IPS-20b (cell line): ENCODE measurements around the gene CATSPER3.
A peak's percentile ranks its signal among the peaks of the same experiment; 100 is the strongest.

Source experiments
- H3K27ac ChIP-seq: one replicate; pipeline ENCODE4 v1.5.1; 2013; ENCODE audit warnings: low read length
- H3K27me3 ChIP-seq: 2 replicates; pipeline ENCODE4 v1.6.1; 2013; ENCODE audit warnings: mild to moderate bottlenecking, low read length, inconsistent platforms; ENCODE audit not compliant: insufficient read depth
- H3K36me3 ChIP-seq: 2 replicates; pipeline ENCODE4 v1.6.1; 2013; ENCODE audit warnings: low read depth, mild to moderate bottlenecking, inconsistent platforms, low read length, moderate library complexity; ENCODE audit not compliant: insufficient read depth
- H3K4me1 ChIP-seq: 2 replicates; pipeline ENCODE4 v1.6.1; 2013; ENCODE audit warnings: mild to moderate bottlenecking, control low read depth, inconsistent platforms, low read length, moderate library complexity; ENCODE audit not compliant: insufficient read depth
- H3K4me3 ChIP-seq: 2 replicates; pipeline ENCODE4 v1.5.1; 2013; ENCODE audit warnings: mild to moderate bottlenecking, low read length, inconsistent platforms
- H3K9ac ChIP-seq: 2 replicates; pipeline ENCODE4 v1.6.1; 2013; ENCODE audit warnings: low read depth, mild to moderate bottlenecking, inconsistent platforms, low read length, moderate library complexity
- H3K9me3 ChIP-seq: 2 replicates; pipeline ENCODE4 v1.6.1; 2013; ENCODE audit warnings: mild to moderate bottlenecking, low read depth, low read length, inconsistent platforms; ENCODE audit not compliant: insufficient read depth

CATSPER3 gene

DNA sequence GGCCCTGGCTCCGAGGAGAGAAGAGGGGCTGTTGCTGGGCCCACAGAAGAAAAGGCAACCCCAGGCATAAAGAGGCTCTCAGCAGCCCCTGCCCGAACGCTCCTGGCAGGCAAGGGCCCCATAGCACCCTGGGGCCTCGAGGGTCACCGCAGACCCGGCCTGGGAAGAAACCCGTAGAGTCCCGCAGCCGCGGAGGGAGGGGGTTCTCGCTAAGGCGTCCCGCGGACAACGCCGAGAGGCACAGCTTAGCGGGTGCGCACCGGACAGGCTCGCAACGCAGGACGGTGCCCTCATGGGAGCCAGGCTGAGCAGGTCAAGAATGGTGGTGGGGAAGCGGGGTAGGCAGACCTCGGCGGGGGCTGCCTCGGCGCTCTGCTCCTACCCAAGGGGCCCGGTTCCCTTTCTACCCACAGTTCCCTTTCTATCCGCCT lies 59.6 kb downstream of the CATSPER3 start:
- Histone ChIP-seq H3K27me3 (peaks cover 96% of the 10 kb centered on the region), H3K9ac (no peak overlapping the region)

DNA sequence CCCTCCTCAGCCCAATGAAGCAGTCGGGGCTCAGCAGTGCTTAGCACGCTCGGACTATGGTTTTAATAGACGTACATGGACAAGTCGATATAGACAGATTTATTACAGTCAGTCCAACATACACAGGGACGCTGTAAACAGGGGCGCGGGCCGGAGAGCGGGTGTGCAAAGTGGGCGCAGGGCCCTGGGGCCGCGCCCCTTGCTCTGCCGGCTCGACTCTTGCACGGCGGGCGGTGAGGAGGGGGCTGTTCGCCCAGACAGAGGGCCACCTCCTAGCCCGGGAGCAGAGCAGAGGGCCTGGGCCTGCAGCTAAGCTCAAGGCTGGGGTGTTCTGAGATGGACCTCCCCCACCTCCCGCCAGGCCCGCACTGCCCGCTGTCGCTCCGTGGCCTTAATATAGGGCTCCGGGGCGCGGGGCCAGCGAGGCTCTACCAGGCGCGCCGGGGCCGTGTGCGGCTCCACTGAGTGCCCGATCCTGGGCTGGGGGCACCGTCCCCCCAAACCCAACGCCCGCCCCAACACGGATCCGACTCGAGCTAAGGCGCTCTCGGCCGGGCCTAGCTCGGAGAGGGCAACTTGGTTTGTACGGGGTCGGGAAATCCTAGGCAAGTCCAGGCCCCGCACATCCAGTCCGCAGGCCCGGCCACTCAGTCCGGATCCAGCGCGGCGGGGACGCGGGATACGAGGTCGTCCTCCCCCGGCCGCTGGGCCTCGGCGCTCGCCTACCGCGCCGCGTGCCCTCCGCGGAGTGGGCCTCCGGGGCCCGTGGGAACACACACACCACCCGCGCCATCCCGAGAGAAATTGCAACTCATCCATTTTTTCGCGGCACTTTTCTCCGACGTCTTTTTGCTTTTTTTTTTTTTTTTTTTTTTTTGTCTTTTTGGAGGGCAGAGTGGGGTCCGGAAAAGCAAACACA lies 60.2 kb downstream of the CATSPER3 start:
- H3K27me3 ChIP-seq: peaks cover 98% of the 10 kb centered on the region
- H3K36me3 ChIP-seq: no peaks in the 10 kb centered on the region
- H3K27ac ChIP-seq: no peak overlapping the region
- no peak overlapping the region for H3K9ac ChIP-seq
- H3K4me1 ChIP-seq: peaks cover 7% of the 10 kb centered on the region
- H3K9me3 ChIP-seq: peaks cover 3% of the 10 kb centered on the region; the same call in 1 of the 2 replicates
- peak overlapping the region; percentile 30; the same call in 1 of the 2 replicates for H3K4me3 ChIP-seq

More for the DNA sequence above, 59.6 kb downstream of the CATSPER3 start:
- H3K4me3 ChIP-seq: peak overlapping the region; percentile 30; the same call in 1 of the 2 replicates
- H3K36me3 ChIP-seq: no peaks in the 10 kb centered on the region
- H3K27ac ChIP-seq: no peak overlapping the region
- peaks cover 3% of the 10 kb centered on the region; the same call in 1 of the 2 replicates for H3K9me3 ChIP-seq
- H3K4me1 ChIP-seq: peaks cover 7% of the 10 kb centered on the region

GRCh38 chr5:135028791-135029476 lies 61.2 kb downstream of the CATSPER3 start:
- Histone ChIP-seq H3K36me3 (no peaks in the 10 kb centered on the region), H3K4me1 (peaks cover 7% of the 10 kb centered on the region), H3K27ac (no peak overlapping the region), H3K4me3 (peak overlapping the region; percentile 53; the same call in 1 of the 2 replicates), H3K9me3 (peaks cover 3% of the 10 kb centered on the region; the same call in 1 of the 2 replicates), H3K27me3 (peaks cover 100% of the 10 kb centered on the region), H3K9ac (no peak overlapping the region)

DNA sequence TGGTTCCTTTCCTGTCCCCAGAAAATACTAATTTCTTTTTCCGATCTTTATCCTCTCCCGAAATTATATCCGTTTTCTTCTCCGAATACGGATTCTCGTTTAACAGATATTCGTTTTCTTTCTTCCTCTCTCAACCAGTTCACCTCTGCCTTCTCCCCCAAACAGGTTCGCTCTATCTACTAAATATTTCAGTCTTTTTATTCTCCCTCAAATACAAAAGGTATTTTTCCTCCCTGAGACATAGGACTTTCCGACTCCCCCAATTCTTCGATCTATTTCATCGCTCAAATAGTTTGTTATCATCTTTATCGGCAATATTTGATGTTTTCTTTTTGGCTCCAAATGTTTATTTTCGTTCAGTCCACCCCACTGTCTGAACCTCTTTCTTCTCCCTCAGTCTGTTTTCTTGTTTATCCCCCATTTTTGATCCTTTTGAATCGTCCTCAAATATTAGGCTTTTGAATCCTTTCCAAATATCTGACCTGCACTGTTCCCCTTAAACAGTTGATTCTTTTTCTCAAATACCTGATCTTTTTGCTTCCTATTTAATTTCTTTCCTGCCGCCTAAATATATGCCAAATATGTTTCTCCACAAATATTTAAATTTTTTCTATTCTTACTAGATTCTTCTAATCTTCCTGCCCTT lies 61.9 kb downstream of the CATSPER3 start:
- Histone ChIP-seq H3K9me3 (peaks cover 3% of the 10 kb centered on the region; the same call in 1 of the 2 replicates), H3K27ac (no peak overlapping the region), H3K9ac (no peak overlapping the region), H3K4me1 (peaks cover 7% of the 10 kb centered on the region), H3K36me3 (no peaks in the 10 kb centered on the region), H3K27me3 (peaks cover 100% of the 10 kb centered on the region), H3K4me3 (peak overlapping the region; percentile 53; the same call in 1 of the 2 replicates)

GRCh38 chr5:135030123-135030955 lies 62.6 kb downstream of the CATSPER3 start:
- H3K4me1 ChIP-seq: peaks cover 7% of the 10 kb centered on the region
- peaks cover 100% of the 10 kb centered on the region for H3K27me3 ChIP-seq
- H3K9ac ChIP-seq: no peak overlapping the region

DNA sequence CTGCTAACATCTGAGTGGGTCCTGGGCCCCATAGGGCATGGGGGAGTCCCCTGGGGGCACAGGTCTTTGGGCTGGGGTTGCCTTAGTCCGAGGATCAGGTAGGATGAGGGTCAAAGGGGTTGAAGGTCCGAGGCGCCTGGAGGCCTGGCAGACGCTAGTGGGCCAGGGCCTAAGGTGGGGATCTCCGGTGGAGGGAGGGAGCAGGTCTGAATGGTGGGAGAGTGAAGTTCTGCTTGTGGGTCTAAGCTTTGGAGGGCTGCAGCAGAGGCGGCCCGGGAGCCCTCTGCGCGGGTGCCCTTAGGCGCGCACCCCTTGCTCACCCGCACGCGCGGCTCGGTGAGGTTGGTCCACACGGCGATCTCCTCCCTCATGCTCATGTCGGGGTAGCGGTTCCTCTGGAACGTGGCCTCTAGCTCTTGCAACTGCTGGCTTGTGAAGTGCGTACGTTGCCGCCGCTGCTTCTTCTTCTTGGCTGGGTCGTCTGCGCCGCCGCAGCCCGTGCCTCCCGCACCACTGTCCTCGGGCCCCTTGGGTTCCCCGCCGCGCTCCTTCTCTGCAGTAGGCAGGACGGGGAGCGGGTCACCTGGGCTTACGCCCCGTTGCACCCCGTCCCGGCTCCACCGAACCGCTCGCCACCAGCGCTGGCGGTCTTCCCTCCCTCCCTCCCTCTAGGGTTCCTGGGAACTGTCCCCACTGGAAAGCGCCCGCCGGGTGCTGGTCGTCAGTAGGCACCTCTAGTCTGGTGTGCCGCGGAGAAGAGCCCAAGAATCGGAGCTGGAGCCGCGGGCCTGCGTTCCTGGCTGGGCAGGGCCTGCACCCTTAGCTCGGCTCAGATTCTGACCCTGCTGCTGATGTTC lies 63.5 kb downstream of the CATSPER3 start:
- H3K27ac ChIP-seq: no peak overlapping the region
- peak overlapping the region; percentile 55 for H3K4me3 ChIP-seq
- no peaks in the 10 kb centered on the region for H3K36me3 ChIP-seq
- peaks cover 100% of the 10 kb centered on the region for H3K27me3 ChIP-seq
- H3K9me3 ChIP-seq: peaks cover 3% of the 10 kb centered on the region; the same call in 1 of the 2 replicates
- H3K9ac ChIP-seq: no peak overlapping the region
- peaks cover 7% of the 10 kb centered on the region for H3K4me1 ChIP-seq

More at GRCh38 chr5:135030123-135030955, 62.6 kb downstream of the CATSPER3 start:
- Histone ChIP-seq H3K4me3 (peak overlapping the region; percentile 55; the same call in 1 of the 2 replicates), H3K9me3 (peaks cover 3% of the 10 kb centered on the region; the same call in 1 of the 2 replicates), H3K27ac (no peak overlapping the region), H3K36me3 (no peaks in the 10 kb centered on the region)

GRCh38 chr5:135031813-135032694 lies 64.3 kb downstream of the CATSPER3 start:
- Histone ChIP-seq H3K27me3 (peaks cover 100% of the 10 kb centered on the region), H3K36me3 (no peaks in the 10 kb centered on the region), H3K9ac (no peak overlapping the region), H3K9me3 (peaks cover 3% of the 10 kb centered on the region; the same call in 1 of the 2 replicates), H3K4me1 (peaks cover 7% of the 10 kb centered on the region), H3K4me3 (peak overlapping the region; percentile 55), H3K27ac (no peak overlapping the region)

DNA sequence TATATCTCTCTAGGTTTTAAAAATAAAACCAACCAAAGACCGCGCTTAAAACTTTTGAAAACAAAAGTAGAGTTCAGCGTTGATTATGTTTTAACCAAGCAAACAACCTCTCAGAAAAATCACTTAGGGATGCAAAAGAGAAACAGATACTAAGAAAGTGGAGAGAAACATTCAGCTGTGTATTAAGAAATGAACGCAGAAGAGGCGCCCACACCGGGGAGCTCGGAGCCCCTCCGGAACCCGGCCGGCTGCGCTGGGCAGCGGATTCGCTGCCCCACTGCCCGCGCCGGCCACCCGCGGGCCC lies 64.9 kb downstream of the CATSPER3 start:
- Histone ChIP-seq H3K9ac (no peak overlapping the region), H3K27ac (no peak overlapping the region), H3K9me3 (peaks cover 3% of the 10 kb centered on the region; the same call in 1 of the 2 replicates), H3K36me3 (no peaks in the 10 kb centered on the region), H3K4me1 (peaks cover 7% of the 10 kb centered on the region), H3K27me3 (peaks cover 100% of the 10 kb centered on the region), H3K4me3 (no peak overlapping the region)

DNA sequence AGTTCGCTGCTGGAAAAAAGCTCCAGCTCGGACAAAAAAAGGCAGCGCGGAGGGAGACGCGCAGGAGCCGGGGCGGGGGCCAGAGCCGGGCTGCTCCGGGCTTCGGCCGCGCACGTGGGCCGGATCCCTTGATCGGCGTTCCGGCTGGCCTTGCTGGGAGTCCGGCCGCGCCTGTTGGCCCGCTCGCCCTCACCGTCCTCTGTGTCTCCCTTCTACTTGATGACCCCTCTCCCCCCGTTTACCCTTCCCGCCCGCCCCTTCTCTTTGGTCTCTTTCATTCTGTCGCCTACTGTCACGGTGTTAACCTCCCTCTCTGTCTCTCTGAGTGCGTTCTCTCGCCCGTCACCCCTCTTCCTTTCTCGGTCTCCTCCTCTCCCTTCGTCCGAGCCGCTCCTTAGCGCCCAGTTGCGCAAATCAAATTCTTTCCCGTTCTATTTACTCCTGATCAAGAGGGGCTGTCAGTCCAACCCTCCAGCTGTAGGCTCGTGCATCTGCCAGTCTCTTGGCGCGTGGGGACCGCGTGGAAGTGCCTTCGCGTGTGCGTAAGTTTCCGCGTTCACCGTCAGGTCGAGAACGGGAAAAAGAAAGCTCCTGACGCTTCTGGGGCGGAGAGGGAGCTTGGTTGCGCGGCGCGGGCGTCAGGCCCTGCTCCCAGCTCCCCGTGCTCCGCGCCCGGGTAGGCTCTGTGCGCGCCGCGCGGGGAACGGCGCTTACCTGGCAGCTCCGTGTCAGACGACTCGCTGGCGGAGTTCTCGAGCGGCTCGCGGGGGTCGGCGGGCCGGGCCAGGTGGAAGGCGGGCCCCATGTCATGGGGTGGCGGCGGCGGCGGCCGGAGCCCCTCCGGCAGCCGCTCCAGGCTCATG lies 65.5 kb downstream of the CATSPER3 start:
- Histone ChIP-seq H3K27ac (no peak overlapping the region), H3K9me3 (peaks cover 3% of the 10 kb centered on the region; the same call in 1 of the 2 replicates), H3K4me3 (peak overlapping the region; percentile 47), H3K36me3 (no peaks in the 10 kb centered on the region), H3K9ac (no peak overlapping the region), H3K4me1 (peaks cover 7% of the 10 kb centered on the region), H3K27me3 (peaks cover 100% of the 10 kb centered on the region)
